Measurements from ENCODE around the gene IMP3.
A peak's percentile ranks its signal among the peaks of the same experiment; 100 is the strongest.
"Not testable (repeated sequence)": the region's sequence is repeated elsewhere in the genome, so short reads cannot be mapped to it uniquely, and the experiment has no call there.

Gene IMP3

DNA sequence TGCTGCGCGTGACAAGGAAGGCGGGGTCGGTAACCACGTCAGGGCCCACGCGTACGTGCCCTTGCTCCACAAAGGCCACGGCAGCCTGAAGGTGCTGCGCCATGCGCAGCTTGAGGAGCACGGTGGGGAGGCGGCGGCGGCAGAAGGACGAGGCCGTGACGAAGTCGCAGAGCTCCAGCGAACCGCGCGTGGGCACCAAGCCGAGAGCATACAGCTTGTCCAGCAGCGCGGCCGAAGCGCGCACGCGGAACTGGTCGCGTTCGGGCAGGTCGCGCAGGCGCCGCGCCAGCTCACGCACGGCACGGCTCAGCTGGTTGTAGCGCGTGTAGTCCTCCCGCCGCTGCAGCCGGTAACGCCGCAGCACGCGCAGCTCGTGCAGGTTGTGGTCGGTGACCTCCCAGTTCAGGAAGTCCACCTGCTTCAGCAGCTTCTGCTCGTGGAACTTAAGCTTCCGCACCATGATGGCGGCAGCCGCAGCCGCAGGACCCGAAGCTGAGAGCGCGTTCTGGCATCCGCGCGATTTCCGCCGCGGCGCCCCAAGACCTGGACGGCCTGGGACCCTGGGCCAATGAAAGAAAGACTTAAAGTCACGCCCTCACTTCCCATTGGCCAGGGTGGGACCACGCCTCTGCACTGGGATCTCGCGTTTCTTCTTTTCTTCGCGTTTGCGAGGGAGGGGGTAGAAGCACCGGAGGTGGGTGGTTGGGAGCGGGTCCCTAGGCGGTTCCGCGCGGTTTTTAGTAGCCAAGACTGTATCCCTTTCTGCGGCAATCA, at the start of gene IMP3:
Gene IMP3 (minus strand): TSS at position 516 of the 774 bp plus-strand sequence. CDS start 56 bp downstream, at position 460.
- DNase-seq: peak; percentile 98

DNA sequence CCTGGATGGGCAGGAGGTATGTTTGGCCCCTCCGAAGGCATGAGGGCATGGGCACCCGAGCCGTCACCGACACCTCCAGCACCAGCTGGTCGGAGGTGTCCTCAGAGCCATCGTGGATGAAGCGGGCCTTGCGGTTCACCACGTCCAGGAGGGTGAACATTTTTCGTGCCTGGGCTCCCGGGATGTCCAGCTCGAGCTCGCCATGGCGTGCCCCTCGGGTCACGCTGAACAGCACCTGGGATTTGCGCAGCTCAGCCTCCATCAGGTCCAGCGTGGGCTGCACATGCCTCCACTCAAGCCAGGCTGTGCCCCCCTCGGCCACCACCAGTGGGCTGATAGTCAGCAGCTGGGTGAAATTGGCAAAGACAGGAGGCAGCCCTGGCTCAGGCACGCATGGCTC, 49.4 kb upstream of the IMP3 start:
- not testable (repeated sequence) for DNase-seq

- no peak for DNase-seq
These were observed 48.8 kb upstream of the IMP3 start for GRCh38 chr15:75688831-75689230.

DNA sequence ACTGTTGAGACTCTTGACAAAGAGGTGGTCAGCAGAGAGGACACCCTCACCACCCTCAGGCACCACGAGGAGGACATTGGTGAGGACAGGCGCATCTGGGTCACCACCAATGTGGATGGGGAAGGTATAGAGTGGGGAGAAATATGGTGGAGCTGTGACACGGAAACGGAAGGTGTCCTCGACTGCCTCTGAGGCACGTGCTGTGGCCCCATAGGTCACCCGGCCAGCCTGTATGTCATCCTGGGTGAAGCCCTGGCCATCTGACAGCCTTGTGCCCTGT, 48.2 kb upstream of the IMP3 start:
- DNase-seq: no peak

- no peak for DNase-seq
These were observed 47.7 kb upstream of the IMP3 start for GRCh38 chr15:75687486-75688277.

- DNase-seq: peak; percentile 61
These were observed 46.2 kb upstream of the IMP3 start for GRCh38 chr15:75686212-75686642.

- peak; percentile 22 for DNase-seq
These were observed 45.2 kb upstream of the IMP3 start for GRCh38 chr15:75685195-75685594.

- DNase-seq: peak; percentile 27
These were observed 44.6 kb upstream of the IMP3 start for GRCh38 chr15:75684648-75685047.

DNA sequence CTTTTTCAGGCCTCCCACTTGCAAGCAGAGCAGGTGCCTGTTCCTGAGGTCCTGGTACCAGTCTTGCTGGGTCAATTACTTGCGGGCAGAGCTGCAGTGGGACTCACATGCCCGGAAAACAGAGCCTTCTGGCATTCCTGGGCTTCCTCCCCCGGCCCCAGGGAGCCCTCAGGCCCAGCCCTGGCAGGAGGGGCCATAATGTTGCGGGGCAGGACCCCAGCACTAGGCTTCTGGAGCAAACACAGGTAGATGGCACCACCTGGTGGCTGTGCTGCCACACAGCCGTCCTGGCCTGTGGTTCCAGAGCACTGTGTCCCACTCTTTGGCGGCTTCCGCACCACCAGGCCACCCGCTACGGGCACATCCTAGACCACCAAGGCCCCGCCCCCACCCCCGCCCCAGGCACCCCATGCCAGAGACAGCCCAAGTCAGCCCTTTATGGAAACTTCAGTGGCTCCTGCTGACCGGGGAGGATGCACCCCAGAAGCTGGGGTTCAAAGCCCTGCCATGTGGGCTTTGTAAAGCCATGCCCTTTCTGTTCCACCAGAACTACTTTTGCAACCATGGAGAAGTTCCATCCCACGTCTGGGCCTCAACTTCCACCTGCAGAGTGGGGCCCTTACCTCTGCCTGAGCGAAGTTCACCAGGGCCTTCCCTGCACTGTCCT, 43.8 kb upstream of the IMP3 start:
- DNase-seq: peak; percentile 73

GRCh38 chr15:75682181-75683135, 42.4 kb upstream of the IMP3 start:
- no peak for DNase-seq

DNA sequence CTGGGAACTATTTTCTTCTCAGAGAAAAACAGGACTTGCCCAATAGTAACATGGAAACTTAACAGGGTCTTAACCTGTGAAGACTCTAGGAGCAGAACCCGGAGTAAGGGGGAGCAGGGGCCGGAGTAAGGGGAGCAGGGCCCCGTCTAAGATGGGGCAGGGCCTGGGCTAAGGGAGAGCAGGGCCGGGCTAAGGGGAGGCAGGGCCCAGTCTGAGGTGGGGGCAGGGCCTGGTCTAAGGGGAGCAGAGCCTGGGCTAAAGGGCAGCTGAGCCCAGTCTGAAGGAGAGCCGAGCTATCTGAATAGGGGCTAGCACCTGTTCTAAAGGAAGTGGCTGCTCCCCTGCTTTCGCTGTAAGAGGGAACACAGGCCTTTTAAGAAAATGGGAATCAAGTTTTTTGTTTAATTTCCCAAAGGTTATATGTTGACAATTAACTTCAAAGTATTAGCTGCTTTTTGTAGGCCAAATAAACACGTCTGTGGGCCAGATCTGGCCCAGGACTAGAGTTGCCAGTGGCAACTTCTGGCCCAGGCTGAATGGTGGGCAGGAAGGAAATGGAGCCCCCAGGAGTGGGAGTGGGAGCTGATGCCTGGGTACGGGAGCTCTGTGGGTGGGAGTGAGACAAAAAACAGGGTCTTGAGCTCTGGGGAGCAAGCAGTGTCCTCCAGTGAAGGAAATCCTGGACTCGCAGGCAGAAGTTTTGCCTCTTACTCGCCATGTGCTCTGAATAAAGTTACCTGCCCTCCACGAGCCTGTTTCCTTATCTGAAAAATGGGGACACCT, 40.2 kb upstream of the IMP3 start:
- DNase-seq: no peak

GRCh38 chr15:75678324-75678690, 38.3 kb upstream of the IMP3 start:
- not testable (repeated sequence) for DNase-seq

DNA sequence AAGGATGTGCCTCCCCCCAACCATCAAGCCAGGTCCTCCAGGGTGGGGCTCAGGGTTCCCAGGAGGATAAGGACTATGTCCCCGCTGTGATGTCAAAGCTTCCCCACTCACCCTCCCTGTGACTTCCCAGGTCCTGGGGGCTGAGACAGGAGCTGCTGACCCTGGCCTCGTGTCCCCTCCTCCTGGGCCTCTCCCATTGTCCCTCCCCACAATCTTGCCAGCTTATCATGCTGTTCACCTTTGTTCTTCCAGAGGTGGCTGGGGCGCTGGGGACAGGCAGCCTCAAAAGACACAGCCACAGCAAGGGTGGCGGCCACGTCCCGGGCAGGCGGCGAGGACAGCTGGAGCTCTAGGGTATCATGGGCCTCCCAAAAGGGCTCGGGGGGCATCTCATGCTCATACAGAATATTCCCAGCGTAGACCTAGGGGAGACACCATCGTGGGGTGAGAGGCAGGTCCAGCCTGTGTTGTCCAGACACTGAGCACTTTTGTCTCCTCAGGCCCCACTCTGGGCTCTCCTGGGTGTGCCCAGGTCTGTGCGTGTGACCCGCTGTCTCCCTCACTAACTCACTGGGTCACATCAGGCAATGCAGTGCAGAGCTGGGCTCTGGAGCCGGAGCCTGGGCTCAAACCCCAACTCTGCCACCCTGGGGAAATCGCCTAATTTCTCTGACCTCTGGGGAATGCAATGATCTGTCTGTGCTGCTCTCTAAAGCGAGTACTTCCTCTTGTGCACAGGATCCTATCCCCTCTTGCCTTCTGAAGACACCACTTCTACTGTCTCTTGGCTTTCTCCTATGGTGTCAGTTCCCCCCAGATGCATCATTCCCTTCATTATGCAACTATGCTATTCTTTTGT, 37.7 kb upstream of the IMP3 start:
- DNase-seq: no peak

- no peak for DNase-seq
These were observed 36.9 kb upstream of the IMP3 start for GRCh38 chr15:75676688-75677464.

GRCh38 chr15:75675579-75676404, 35.8 kb upstream of the IMP3 start:
- DNase-seq: no peak

DNA sequence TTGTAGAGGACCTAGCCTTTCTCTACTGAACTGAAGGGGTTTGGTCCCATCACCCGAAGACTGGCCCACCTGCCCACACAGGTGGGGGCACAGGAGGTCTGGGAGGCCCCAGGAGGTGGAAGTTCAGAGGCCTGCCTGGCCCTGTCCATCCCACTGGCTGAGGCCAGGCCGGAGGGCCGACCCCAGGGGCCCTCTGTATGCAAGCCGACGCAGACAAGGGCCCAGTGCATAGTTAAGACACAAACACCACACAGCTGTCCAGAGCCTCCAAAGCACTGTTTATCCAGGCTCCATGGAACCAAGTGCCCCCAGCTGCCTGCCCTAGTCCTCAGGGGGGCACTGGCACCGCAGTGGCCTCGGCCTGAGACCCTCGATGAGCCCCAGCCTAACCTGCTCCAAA, 34.3 kb upstream of the IMP3 start:
- no peak for DNase-seq

DNA sequence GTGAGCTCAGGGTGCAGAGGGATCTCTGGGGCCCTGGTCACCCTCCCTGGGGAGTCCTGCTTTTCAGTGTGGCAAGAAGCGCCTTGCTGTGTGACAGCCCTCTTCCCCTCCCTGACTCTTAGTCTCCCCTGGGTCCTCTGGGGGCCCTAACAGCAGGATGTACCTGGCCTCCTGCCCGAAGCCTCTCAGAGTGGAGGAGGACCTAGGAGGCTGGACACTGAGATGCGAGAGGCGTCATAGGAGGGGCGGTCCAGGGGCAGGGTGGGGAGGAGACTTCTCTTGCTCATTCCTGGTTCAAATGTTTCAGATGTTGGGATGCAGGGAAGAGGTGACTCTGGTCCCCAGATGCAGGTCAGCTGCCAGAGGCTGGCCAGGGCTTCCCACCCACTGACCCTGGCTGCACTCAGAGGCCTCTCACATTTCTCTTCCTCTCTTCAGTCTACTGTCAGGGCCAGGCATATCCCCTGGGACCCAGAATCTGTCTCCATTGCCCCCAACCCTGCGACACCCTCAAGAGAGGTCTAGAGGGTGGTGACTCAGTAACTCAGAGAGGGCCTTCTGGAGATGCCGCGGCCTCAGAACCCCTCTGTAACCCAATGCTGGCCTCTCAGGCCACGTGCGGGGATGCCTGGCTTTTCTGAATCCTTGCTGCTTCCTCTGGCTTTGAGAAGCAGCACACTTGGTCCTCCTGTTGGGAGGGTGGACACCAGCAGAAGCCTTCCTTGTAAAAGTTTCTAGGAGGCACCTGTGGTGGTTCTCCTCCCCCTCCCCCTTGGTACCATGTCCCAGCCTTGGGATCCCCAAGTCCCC, 33.6 kb upstream of the IMP3 start:
- no peak for DNase-seq

All from DMS53 (cell line).